Upper lobe of left lung (tissue), 6 donors: Measurements from ENCODE around the gene ANKRD34B. TPM values are rescaled to one million over a fixed set of nuclear protein-coding genes. Genes with fewer than 3 reads are reported as not detected.

Experiments used
- ATAC-seq, 2 donors: fragments of 200-7000 bp; cut with Tn5 transposase; one replicate each; pipeline ENCODE4 v1.9.1; 2022; ENCODE audit warnings: mild to moderate bottlenecking in 2 of 2, moderate library complexity in 2 of 2; ENCODE audit not compliant: low FRiP score in 2 of 2
- DNase-seq, 2 donors: peaks; one replicate each; pipeline ENCODE4 v3.0.0-alpha.2; 2019 to 2020
- H3K27ac ChIP-seq, 4 donors: fragments of 200-600 bp; sonication (generic); one replicate each; pipeline ENCODE4 v1.5.1; 2016 to 2019
- H3K27me3 ChIP-seq, 4 donors: fragments of 200-600 bp; sonication (generic); one replicate each; pipeline ENCODE4 v1.5.1; 2017 to 2019
- H3K36me3 ChIP-seq, 4 donors: fragments of 200-600 bp; sonication (generic); one replicate each; pipeline ENCODE4 v1.5.1; 2016 to 2019
- H3K4me1 ChIP-seq, 4 donors: fragments of 200-600 bp; sonication (generic); one replicate each; pipeline ENCODE4 v1.5.1; 2018 to 2019
- H3K4me3 ChIP-seq, 4 donors: fragments of 200-600 bp; sonication (generic); one replicate each; pipeline ENCODE4 v1.5.1; 2017 to 2019; ENCODE audit warnings: mild to moderate bottlenecking in 2 of 4, moderate library complexity in 1 of 4
- H3K9me3 ChIP-seq, 4 donors: fragments of 200-600 bp; sonication (generic); one replicate each; pipeline ENCODE4 v1.5.1; 2018 to 2019
- CTCF ChIP-seq, 6 experiments: fragments of 450-650 bp in 4 of 6; fragments of 200-600 bp in 2 of 6; sonication (generic) in 2 of 6; IDR thresholded peaks; one replicate each; pipeline ENCODE4 v1.5.1; 2016 to 2019; ENCODE audit warnings: antibody characterized with exemption in 6 of 6
- EP300 ChIP-seq, 4 donors: sonication (generic); formaldehyde crosslinking; IDR thresholded peaks; one replicate each; pipeline ENCODE4 v1.5.1; 2017; ENCODE audit warnings: antibody characterized with exemption in 4 of 4, control low read depth in 2 of 4
- POLR2A ChIP-seq, 4 donors: fragments of 450-650 bp; IDR thresholded peaks; one replicate each; pipeline ENCODE4 v1.5.1; 2016 to 2017; ENCODE audit warnings: antibody characterized with exemption in 4 of 4, mild to moderate bottlenecking in 2 of 4
- POLR2AphosphoS5 ChIP-seq, 2 donors: sonication (generic); formaldehyde crosslinking; IDR thresholded peaks; one replicate each; pipeline ENCODE4 v1.5.1; 2017; ENCODE audit warnings: antibody characterized with exemption in 2 of 2
- WGBS, 2 donors: methylation state at CpG; one replicate each; pipeline ENCODE4 v1.1.5; 2017 to 2018; 5-methylcytosine and 5-hydroxymethylcytosine counted together
- total RNA-seq, 6 donors: library from RNA; depleted of rRNA in 4 of 6; stranded (reverse); fragments of >200 nt in 4 of 6; gene quantifications; one replicate each; pipeline versions ENCODE4 v1.1.0 to v1.2.1, GENCODE V29; 2016 to 2021
- donor health status: DM: no; HTN: no; CAD: no; lungs with moderate emphysema.
- donor health status: DM: no; HTN: yes; CAD: no; lungs with severe emphysema.

Gene ANKRD34B
- total RNA-seq, 6 donors from 2014 or later = 0.14 to 0.67 (median 0.47) TPM; not detected in 3

- Histone ChIP-seq H3K36me3 (no peaks in the 10 kb centered on the region), H3K27ac (no peak overlapping the region), H3K4me3 (no peak overlapping the region), H3K9me3 (no peaks in the 10 kb centered on the region), H3K27me3 (no peaks in the 10 kb centered on the region), H3K4me1 (no peaks in the 10 kb centered on the region)
- TF ChIP-seq POLR2AphosphoS5 (IDR thresholded peaks at IDR 0.05) = no peak
- TF ChIP-seq EP300 (IDR thresholded peaks at IDR 0.05) = no peak
- TF ChIP-seq POLR2A (IDR thresholded peaks at IDR 0.05) = no peak
- TF ChIP-seq CTCF (IDR thresholded peaks at IDR 0.05) = no peak
- ATAC-seq = no peak
- WGBS, 2 donors = 79 to 86% methylated on average over 1 of the region's 1 CpG
- DNase-seq = no peak
Measured at GRCh38 chr5:80609692-80610091, 39.6 kb upstream of the ANKRD34B start.

GRCh38 chr5:80608731-80609130, 38.7 kb upstream of the ANKRD34B start:
- DNase-seq (no peak), ATAC-seq (peak; percentile 37 to 77)
- Histone ChIP-seq H3K9me3 (no peaks in the 10 kb centered on the region), H3K36me3 (no peaks in the 10 kb centered on the region), H3K27ac (peak overlapping the region in 1 of 4 donors; percentile 41), H3K4me3 (no peak overlapping the region), H3K4me1 (no peaks in the 10 kb centered on the region), H3K27me3 (no peaks in the 10 kb centered on the region)
- 85 to 96% methylated on average over 1 of the region's 1 CpG for WGBS, 2 donors
- TF ChIP-seq POLR2AphosphoS5 (IDR thresholded peaks at IDR 0.05) = no peak
- no peak for TF ChIP-seq CTCF (IDR thresholded peaks at IDR 0.05)
- no peak for TF ChIP-seq POLR2A (IDR thresholded peaks at IDR 0.05)
- TF ChIP-seq EP300 (IDR thresholded peaks at IDR 0.05) = no peak

GRCh38 chr5:80607832-80608231, 37.8 kb upstream of the ANKRD34B start:
- Histone ChIP-seq H3K9me3 (no peaks in the 10 kb centered on the region), H3K27ac (peak overlapping the region in 1 of 4 donors; percentile 41), H3K27me3 (no peaks in the 10 kb centered on the region), H3K4me1 (no peaks in the 10 kb centered on the region), H3K36me3 (no peaks in the 10 kb centered on the region), H3K4me3 (no peak overlapping the region)
- DNase-seq (no peak), ATAC-seq (no peak)
- no peak for TF ChIP-seq POLR2A (IDR thresholded peaks at IDR 0.05)
- TF ChIP-seq POLR2AphosphoS5 (IDR thresholded peaks at IDR 0.05) = no peak
- TF ChIP-seq EP300 (IDR thresholded peaks at IDR 0.05) = no peak
- TF ChIP-seq CTCF (IDR thresholded peaks at IDR 0.05) = no peak

GRCh38 chr5:80607343-80607742, 37.3 kb upstream of the ANKRD34B start:
- no peak for ATAC-seq
- H3K36me3 ChIP-seq = no peaks in the 10 kb centered on the region

More at GRCh38 chr5:80607343-80607742, 37.3 kb upstream of the ANKRD34B start:
- Histone ChIP-seq H3K9me3 (no peaks in the 10 kb centered on the region), H3K27me3 (no peaks in the 10 kb centered on the region), H3K4me3 (no peak overlapping the region), H3K27ac (no peak overlapping the region), H3K4me1 (no peaks in the 10 kb centered on the region)
- no peak for TF ChIP-seq CTCF (IDR thresholded peaks at IDR 0.05)
- TF ChIP-seq POLR2A (IDR thresholded peaks at IDR 0.05) = no peak
- TF ChIP-seq EP300 (IDR thresholded peaks at IDR 0.05) = no peak
- TF ChIP-seq POLR2AphosphoS5 (IDR thresholded peaks at IDR 0.05) = no peak
- no peak for DNase-seq
